ENCODE results near the gene FLNB.

FLNB gene

DNA sequence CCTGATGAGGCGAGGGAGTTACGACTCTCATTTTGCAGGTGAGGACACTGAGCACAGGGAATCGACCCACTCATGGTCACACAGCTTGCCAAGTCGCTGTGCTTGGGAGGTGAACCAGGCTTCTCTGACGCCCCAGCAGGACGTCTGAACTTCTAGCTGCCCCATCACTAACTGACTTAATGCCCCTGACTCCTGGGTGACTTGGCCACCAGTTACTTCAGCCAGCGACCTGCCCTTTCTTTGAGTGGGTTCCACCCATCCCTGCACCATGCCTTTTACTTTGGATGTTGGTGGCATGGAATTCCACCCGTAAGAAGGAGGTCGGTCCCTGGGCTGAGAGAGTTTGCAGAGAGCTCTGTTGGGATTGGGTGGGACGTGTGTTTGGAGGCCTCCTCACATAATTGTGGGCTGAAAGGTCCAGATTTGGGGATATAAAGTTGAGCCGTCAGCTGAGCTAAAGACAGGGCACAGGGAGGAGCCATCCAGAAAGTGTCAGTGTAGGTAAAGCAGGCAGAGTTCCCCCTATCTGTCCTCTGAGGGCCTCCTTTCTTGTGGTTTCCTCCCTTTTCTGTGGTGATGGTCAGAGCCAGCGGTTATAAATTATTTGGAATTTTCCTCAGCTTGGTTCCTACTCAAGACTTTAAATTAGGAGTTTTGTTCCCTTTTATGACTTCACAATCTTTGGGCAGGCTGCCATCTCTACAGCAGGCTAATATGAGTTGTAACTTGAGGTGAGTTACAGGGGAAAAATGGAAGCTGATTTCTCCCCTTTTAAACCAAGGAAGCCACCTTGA, 55.0 kb downstream of the FLNB start:
- Mint-ChIP-seq H3K27ac (ENCODE audit: low read depth) (no peak overlapping the region), H3K4me3 (no peak overlapping the region), H3K27me3 (no peaks in the 10 kb centered on the region), H3K4me1 (peaks cover 4% of the 10 kb centered on the region), H3K36me3 (ENCODE audit: insufficient read depth) (no peaks in the 10 kb centered on the region), H3K9me3 (no peaks in the 10 kb centered on the region)
- no peak for DNase-seq (ENCODE audit: low spot score in 2 of 2)
- no peak for ATAC-seq (replicated peaks; ENCODE audit: extremely low read depth, poor library complexity, severe bottlenecking)

DNA sequence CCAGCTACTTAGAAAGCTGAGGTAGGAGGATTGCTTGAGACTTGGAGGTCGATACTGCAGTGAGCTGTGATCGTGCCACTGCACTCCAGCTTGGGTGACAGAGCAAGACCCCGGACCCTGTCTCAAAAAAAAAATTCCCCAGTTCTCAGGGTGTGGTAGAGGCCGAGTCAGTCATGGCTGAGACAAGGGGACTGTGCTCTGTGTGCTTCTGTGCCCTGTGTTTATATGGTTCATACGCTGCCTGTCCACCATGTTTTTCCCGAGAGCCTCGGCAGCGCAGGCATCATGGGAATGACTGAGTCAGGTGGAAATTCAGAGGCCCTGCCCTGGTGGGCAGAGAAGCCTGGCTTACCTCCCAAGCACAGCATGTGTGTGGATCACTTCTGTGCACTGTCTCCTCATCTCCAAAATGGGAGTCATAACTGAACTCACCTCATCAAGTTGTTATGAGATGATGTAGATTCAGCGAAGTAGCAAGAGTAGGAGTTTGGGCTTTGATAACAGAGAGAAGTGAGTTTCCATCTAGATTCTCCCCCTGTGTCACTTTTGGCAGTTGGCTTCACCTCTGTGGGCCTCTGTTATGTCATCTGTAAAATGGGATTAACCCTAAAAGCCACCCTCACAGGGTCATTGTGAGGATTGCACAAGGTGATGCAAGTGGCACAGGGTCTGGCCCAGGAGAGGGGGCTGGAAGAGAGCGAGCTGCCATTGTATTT, 56.9 kb downstream of the FLNB start:
- DNase-seq (ENCODE audit: low spot score in 2 of 2) (no peak), ATAC-seq (replicated peaks; ENCODE audit: extremely low read depth, poor library complexity, severe bottlenecking) (no peak)
- no peaks in the 10 kb centered on the region for H3K27me3 Mint-ChIP-seq
- H3K4me1 Mint-ChIP-seq: peaks cover 7% of the 10 kb centered on the region
- no peaks in the 10 kb centered on the region for H3K36me3 Mint-ChIP-seq (ENCODE audit: insufficient read depth)
- no peak overlapping the region for H3K4me3 Mint-ChIP-seq
- no peak overlapping the region for H3K27ac Mint-ChIP-seq (ENCODE audit: low read depth)
- no peaks in the 10 kb centered on the region for H3K9me3 Mint-ChIP-seq

DNA sequence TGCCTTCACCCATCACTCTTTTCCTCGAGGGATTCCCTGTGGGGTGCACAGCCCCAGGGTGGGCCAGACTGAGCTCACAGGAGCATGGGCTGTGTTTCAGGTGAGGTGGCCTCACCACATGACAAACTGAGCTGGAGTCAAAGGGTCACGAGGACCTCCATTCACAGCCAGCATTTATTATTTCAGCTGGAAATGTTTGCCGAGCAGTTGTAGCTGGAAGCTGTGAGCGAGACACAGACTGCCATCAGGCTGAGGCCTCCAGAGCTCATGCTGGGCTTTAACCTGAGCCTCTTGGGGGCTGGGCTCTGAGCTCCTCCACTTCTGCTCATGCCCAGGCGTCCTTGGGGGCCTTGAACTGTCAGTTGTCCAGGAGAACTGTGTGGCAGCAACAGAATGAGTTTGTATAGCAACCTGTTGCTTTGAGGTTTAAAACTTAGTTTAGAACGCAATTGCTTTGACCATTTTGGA, 57.5 kb downstream of the FLNB start:
- no peak for DNase-seq (ENCODE audit: low spot score in 2 of 2)
- no peak overlapping the region for H3K27ac Mint-ChIP-seq (ENCODE audit: low read depth)
- no peaks in the 10 kb centered on the region for H3K27me3 Mint-ChIP-seq
- no peaks in the 10 kb centered on the region for H3K36me3 Mint-ChIP-seq (ENCODE audit: insufficient read depth)
- H3K4me3 Mint-ChIP-seq: no peak overlapping the region
- H3K4me1 Mint-ChIP-seq: peaks cover 7% of the 10 kb centered on the region
- H3K9me3 Mint-ChIP-seq: no peaks in the 10 kb centered on the region
- ATAC-seq (replicated peaks; ENCODE audit: extremely low read depth, poor library complexity, severe bottlenecking): no peak

DNA sequence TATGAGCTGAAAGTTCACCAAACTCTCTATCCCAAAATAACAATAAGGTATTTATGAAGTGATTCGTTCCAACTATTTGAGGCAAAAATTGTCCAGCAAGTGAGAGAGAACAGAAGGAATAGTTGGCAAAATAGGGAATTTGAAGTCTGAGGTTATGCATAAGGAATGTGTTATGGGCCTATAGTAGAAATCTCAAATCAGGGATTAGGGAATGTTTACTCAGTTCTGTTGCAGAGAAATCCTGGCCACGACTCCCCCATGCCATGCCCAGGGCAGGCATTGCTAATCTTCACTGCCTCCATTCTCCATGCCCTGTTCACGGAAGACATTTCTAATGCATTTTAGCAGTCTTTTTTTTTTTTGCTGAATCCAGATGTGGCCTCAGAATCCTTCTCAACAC, 58.6 kb downstream of the FLNB start:
- DNase-seq (ENCODE audit: low spot score in 2 of 2) (no peak), ATAC-seq (replicated peaks; ENCODE audit: extremely low read depth, poor library complexity, severe bottlenecking) (no peak)
- H3K4me1 Mint-ChIP-seq: peaks cover 7% of the 10 kb centered on the region
- no peak overlapping the region for H3K4me3 Mint-ChIP-seq
- H3K27ac Mint-ChIP-seq (ENCODE audit: low read depth): no peak overlapping the region
- no peaks in the 10 kb centered on the region for H3K9me3 Mint-ChIP-seq
- H3K36me3 Mint-ChIP-seq (ENCODE audit: insufficient read depth): no peaks in the 10 kb centered on the region
- no peaks in the 10 kb centered on the region for H3K27me3 Mint-ChIP-seq

DNA sequence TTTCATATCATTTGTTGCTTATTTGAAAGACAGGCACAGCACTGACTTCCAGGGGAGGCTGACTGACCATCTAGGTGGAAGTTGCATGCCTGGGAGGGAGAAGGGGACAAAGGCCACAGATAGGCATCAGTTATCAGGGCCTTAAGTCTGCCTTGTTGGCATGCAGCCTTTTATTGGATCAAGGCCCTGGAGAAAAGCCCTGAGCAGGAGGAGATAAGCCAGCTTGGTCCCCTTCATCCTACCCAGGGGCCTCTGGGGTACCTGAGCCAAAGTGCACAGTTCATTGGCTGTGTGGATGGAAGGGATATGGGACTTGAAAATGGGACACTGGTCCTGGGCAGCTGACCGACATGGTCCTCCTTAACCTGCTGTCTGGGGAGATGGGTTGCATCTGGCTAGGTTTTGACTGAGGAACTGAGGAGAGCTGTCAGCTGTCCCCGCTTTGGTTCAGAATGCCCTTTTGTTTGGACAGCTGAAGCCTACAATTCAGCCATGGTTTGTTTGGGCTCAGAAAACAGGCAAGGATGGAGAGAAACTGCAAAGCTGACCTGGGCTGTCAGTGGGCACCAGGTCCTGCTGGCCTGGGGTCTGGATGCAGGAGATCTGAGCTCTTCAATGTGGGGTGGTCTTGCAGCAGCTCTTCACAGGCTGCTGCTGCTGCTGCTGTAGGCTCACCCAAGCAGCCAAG, 60.0 kb downstream of the FLNB start:
- no peak for ATAC-seq (replicated peaks; ENCODE audit: extremely low read depth, poor library complexity, severe bottlenecking)

DNA sequence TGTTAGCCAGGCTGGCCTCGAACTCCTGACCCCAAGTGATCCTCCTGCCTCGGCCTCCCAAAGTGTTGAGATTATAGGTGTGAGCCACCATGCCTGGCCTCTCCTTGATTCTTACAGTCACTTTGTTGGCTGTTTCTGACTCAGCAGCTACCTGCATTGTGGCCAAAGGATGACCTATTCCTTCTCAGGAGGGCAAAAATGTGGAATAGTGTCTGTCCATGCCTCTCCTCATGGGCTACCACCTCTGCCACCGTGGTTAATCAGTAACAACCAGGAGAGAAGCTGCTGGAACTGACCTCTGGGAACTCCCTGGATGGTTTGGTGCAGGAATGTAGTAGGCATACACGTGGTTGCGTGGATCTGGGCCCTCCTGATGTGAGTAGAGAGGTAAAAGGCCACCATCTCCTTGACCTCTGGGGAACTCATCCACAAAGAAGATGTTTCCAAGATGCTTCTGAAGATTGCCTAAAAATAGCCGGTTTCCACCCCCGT, 63.3 kb downstream of the FLNB start:
- DNase-seq (ENCODE audit: low spot score in 2 of 2) (no peak), ATAC-seq (replicated peaks; ENCODE audit: extremely low read depth, poor library complexity, severe bottlenecking) (no peak)
- Mint-ChIP-seq H3K4me3 (no peak overlapping the region), H3K9me3 (no peaks in the 10 kb centered on the region), H3K27me3 (no peaks in the 10 kb centered on the region), H3K27ac (ENCODE audit: low read depth) (no peak overlapping the region), H3K36me3 (ENCODE audit: insufficient read depth) (peaks cover under 1% of the 10 kb centered on the region), H3K4me1 (peaks cover 26% of the 10 kb centered on the region)

More for the DNA sequence above, 60.0 kb downstream of the FLNB start:
- no peak for DNase-seq (ENCODE audit: low spot score in 2 of 2)
- H3K4me1 Mint-ChIP-seq: peaks cover 7% of the 10 kb centered on the region
- H3K36me3 Mint-ChIP-seq (ENCODE audit: insufficient read depth): no peaks in the 10 kb centered on the region
- no peak overlapping the region for H3K4me3 Mint-ChIP-seq
- H3K9me3 Mint-ChIP-seq: no peaks in the 10 kb centered on the region
- H3K27ac Mint-ChIP-seq (ENCODE audit: low read depth): peak overlapping the region; percentile 12
- no peaks in the 10 kb centered on the region for H3K27me3 Mint-ChIP-seq

DNA sequence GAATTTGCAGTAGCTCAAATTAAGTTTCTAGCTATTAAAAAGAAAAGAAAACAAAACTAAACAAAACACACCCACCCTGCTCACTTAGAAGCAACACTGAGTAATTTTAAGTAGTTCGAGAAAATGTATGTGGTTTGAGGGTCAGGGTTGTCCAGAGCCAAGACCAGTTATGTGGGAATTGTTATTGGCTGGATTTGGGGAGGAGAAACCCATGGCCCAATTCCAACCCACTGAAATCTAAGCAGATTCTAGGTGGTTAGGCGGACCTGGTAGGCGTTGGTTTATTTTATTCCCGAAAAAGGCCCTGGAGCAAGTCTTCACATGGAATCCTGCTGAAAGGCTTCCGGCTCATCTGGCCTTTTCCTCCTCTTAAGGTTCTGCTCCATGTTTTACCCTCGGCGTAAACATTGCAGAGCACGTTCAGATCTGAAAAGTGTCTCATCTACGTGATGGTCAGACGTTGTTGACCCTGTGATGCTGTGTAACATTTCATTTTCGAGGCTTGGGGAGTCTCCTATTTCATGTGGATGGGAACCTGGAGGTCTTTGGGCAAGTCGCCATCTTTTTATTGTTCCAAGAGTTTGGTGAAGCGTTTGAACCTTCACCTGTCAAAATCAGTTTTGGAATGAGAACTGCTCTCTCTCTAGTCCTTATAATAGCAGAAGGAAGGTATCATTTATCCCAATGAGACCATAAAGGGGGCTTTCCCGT, 64.0 kb downstream of the FLNB start:
- peaks cover 26% of the 10 kb centered on the region for H3K4me1 Mint-ChIP-seq
- no peaks in the 10 kb centered on the region for H3K9me3 Mint-ChIP-seq
- peaks cover 1% of the 10 kb centered on the region for H3K36me3 Mint-ChIP-seq (ENCODE audit: insufficient read depth)
- H3K27ac Mint-ChIP-seq (ENCODE audit: low read depth): no peak overlapping the region
- no peak overlapping the region for H3K4me3 Mint-ChIP-seq
- no peaks in the 10 kb centered on the region for H3K27me3 Mint-ChIP-seq
- DNase-seq (ENCODE audit: low spot score in 2 of 2) (no peak), ATAC-seq (replicated peaks; ENCODE audit: extremely low read depth, poor library complexity, severe bottlenecking) (no peak)

DNA sequence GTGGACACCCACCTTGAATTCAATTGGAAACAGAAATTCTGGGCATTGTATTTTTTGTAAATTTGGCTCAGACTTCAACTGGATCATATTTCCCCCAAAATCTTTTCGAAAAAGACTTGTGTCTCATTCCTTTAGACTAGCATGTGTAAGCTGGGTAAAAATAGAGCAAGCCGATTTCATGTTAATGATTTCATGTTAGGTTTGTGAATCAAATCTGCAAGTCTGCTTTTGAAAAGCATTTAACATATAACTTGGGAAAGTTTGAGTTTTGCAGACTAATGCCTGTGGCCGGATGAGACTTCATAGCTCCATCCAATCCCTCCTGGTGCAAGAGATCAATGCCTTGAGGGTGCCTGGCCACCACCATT, 64.5 kb downstream of the FLNB start:
- Mint-ChIP-seq H3K9me3 (no peaks in the 10 kb centered on the region), H3K27ac (ENCODE audit: low read depth) (no peak overlapping the region), H3K27me3 (no peaks in the 10 kb centered on the region), H3K4me3 (no peak overlapping the region), H3K36me3 (ENCODE audit: insufficient read depth) (peaks cover 1% of the 10 kb centered on the region), H3K4me1 (peaks cover 26% of the 10 kb centered on the region)
- ATAC-seq (replicated peaks; ENCODE audit: extremely low read depth, poor library complexity, severe bottlenecking) (no peak), DNase-seq (ENCODE audit: low spot score in 2 of 2) (no peak)

DNA sequence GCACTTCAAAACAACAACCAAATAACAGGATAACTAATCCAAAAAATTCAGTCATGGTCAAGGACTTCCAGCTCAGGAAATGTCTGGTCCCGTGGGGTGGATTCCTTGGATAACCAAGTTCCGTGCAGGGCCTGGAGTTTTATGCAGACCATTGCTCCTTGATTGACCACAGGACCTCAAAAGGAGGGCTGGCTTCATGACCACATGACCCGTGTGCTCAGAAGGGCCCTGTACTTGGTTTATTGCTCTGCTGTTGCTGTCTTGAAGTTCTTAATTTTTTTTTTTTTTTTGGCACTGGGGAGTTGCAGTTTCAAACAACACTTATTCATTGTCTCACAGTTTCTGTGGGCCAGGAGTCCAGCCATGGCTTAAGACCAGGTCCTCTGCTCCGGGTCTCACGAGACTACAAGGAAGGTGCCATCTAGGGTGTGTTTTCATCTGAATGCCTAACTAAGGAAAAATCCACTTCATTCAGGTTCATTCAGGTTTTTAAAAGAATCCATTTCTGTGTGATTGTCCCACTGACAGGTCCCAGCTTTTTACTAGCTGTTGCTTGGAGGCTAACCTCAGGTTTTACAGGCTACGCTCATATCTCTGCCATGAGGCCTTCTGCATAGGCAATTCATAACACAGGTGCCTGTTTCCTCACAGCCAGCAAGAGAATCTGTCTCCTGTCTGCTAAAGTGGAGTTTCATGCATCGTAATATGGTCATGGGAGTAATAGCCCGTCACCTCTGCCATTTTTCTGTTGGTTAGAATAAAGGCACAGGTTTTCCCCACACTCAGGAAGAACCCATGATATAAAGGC, 65.3 kb downstream of the FLNB start:
- peaks cover 19% of the 10 kb centered on the region for H3K4me1 Mint-ChIP-seq
- H3K4me3 Mint-ChIP-seq: no peak overlapping the region
- H3K27ac Mint-ChIP-seq (ENCODE audit: low read depth): no peak overlapping the region
- DNase-seq (ENCODE audit: low spot score in 2 of 2) (no peak), ATAC-seq (replicated peaks; ENCODE audit: extremely low read depth, poor library complexity, severe bottlenecking) (no peak)
- H3K27me3 Mint-ChIP-seq: no peaks in the 10 kb centered on the region
- no peaks in the 10 kb centered on the region for H3K9me3 Mint-ChIP-seq
- H3K36me3 Mint-ChIP-seq (ENCODE audit: insufficient read depth): peaks cover 2% of the 10 kb centered on the region

DNA sequence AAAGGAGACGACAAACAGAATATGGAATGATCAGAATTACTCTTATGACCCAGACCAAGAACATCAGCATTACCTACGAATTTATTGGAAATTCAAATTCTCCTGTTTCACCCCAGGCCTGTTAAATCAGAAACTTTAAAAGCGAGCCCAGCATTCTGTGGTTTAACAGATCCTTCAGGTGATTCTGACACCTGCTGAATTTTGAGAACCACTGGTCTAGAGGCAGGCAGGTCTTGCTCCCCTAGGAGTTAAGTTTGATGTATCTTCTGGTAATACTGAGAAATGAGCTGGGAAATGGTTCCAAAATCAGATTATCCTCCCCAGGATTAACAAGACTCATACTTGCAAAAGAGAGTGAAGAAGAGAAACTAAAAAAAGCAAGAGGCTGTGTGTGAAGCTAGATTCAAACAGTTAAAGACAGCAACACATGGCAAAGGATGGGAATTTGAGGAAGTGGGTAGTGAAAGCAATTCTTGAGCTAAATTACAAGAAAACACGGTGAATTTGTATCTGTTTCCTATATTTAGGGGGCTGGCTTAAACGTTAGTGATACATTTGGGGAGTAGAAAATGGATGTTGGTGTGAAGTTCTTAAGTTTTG, 66.0 kb downstream of the FLNB start:
- no peak for ATAC-seq (replicated peaks; ENCODE audit: extremely low read depth, poor library complexity, severe bottlenecking)

DNA sequence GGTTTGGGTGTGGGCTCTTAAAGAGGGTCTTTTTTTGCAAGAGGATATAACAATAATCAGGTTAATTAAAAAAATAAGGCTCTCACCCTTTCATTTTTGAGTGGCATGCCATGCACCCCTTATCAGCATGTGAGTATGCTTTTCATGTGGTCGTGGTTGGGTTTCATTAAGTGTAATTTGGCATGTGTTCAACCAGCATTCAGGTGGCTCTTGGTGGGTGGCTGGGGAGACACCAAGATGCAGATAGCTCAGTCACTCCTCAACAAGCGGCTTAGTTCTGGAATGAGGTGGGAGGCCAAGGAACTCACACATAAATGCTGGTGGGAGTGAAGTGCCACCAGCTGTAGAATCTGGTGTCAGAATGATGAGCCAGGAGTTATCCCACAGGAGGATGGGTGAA, 66.8 kb downstream of the FLNB start:
- no peak for ATAC-seq (replicated peaks; ENCODE audit: extremely low read depth, poor library complexity, severe bottlenecking)
- H3K27ac Mint-ChIP-seq (ENCODE audit: low read depth): peak overlapping the region; percentile 13
- H3K4me1 Mint-ChIP-seq: peaks cover 19% of the 10 kb centered on the region

More for the DNA sequence above, 66.0 kb downstream of the FLNB start:
- Mint-ChIP-seq H3K4me1 (peaks cover 19% of the 10 kb centered on the region), H3K4me3 (no peak overlapping the region), H3K36me3 (ENCODE audit: insufficient read depth) (peaks cover 6% of the 10 kb centered on the region), H3K27me3 (no peaks in the 10 kb centered on the region), H3K27ac (ENCODE audit: low read depth) (no peak overlapping the region), H3K9me3 (no peaks in the 10 kb centered on the region)
- no peak for DNase-seq (ENCODE audit: low spot score in 2 of 2)

More for the DNA sequence above, 66.8 kb downstream of the FLNB start:
- Mint-ChIP-seq H3K36me3 (ENCODE audit: insufficient read depth) (peaks cover 8% of the 10 kb centered on the region), H3K9me3 (no peaks in the 10 kb centered on the region), H3K4me3 (no peak overlapping the region), H3K27me3 (no peaks in the 10 kb centered on the region)
- no peak for DNase-seq (ENCODE audit: low spot score in 2 of 2)

Measured in central memory CD8-positive, alpha-beta T cell (primary cell).